ENCODE data around the gene HOPX.
A peak's percentile ranks its signal among the peaks of the same experiment; 100 is the strongest.
"Not testable (repeated sequence)": the region's sequence is repeated elsewhere in the genome, so short reads cannot be mapped to it uniquely, and the experiment has no call there.

Gene HOPX

DNA sequence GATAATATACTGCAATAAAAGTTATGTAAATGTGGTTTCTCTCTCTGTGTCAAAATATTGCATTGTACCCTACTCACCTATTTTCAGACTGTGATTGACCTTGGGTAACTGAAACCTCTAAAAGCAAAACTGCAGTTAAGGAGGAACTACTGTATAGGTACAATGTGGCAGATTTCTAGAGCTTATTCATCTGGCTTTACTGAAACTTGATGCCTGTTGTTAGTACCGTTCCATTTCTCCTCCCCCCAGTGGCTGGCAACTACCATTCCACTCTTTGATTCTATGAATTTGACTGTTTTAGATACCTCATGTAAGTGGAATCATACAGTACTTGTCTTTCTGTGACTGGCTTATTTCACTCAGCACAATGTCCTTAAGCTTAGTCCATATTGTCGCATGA lies 61.9 kb downstream of the HOPX start:
- no peak for DNase-seq (ENCODE audit: low read depth)
- no peak overlapping the region for H3K4me3 ChIP-seq (ENCODE audit: low read length)
- TF ChIP-seq, protein P1, sequence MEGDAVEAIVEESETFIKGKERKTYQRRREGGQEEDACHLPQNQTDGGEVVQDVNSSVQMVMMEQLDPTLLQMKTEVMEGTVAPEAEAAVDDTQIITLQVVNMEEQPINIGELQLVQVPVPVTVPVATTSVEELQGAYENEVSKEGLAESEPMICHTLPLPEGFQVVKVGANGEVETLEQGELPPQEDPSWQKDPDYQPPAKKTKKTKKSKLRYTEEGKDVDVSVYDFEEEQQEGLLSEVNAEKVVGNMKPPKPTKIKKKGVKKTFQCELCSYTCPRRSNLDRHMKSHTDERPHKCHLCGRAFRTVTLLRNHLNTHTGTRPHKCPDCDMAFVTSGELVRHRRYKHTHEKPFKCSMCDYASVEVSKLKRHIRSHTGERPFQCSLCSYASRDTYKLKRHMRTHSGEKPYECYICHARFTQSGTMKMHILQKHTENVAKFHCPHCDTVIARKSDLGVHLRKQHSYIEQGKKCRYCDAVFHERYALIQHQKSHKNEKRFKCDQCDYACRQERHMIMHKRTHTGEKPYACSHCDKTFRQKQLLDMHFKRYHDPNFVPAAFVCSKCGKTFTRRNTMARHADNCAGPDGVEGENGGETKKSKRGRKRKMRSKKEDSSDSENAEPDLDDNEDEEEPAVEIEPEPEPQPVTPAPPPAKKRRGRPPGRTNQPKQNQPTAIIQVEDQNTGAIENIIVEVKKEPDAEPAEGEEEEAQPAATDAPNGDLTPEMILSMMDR (conservative IDR thresholded peaks at IDR 0.05; ENCODE audit: low read length), result no peak

DNA sequence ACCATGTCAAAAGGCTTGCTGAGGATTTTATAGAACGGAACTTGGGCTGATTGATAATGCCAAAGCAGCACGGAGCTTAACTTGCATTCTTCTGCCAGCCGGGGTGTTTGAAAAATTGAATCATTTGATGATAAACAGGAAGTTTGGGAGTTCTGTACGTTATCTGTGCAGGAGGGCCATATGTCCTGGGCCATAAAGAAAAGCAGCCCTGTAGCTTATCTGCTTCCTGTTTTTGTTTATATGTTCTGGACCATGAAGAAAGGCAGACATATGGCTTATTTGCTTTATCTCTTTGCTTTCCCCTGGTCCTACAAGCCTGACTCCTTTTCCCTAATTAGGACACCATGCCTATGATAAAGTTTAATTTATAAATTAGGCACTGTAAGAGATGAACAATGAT lies 62.4 kb downstream of the HOPX start:
- DNase-seq (ENCODE audit: low read depth), result no peak
- H3K4me3 ChIP-seq (ENCODE audit: low read length), result no peak overlapping the region
- TF ChIP-seq, protein P1 (conservative IDR thresholded peaks at IDR 0.05; ENCODE audit: low read length), result no peak

DNA sequence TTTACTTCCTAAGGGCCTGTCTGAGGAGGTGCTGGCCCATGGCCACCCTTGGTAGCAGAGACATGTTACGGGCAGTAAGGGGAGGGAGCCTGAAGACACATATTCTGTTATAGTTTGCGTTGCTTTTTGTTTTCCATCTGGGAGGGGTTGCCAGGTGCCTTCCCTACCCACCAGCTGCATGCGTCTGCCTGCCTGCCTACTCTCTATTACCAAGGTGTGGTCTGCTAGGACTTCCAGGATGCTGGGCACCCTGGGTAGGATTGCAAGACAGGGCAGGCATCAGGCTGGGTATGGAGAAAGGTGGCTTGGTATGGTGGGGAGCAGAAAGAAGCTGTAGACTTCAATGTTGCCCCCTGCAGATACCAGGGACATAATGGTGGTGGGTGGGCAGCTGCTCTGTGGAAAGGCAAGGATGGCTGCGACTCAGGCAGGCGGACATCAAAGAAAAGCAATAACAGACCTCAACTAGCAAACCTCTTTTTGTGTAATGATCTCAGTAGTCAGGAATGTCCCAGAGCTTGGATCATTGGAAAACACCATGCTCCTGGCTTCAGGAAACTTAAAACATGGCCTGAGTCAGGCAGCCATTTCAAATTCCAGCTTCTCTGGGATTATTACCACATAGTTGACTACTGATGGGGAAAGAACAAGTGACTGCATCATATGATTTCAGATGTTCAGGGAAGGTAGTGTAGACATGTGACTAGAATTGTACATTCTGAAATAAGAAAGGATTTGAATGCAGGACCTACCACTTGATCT lies 67.8 kb downstream of the HOPX start:
- peak; percentile 68 for DNase-seq (ENCODE audit: low read depth)
- TF ChIP-seq, protein P1 (conservative IDR thresholded peaks at IDR 0.05; ENCODE audit: low read length), result no peak
- no peak overlapping the region for H3K4me3 ChIP-seq (ENCODE audit: low read length)

DNA sequence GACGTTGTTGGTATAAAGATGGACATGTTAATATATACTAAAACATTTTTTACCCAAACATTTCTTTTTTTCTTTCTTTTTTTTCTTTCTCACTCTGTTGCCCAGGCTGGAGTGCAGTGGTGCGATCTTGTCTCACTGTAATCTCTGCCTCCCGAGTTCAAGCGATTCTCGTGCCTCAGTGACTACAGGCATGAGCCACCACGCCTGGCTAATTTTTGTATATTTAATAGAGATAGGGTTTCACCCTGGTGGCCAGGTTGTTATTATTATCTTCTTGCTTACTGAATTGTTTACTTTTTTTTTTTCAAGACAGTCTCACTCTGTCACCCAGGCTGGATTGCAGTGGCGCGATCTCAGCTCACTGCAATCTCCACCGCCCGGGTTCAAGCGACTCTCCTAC lies 68.8 kb downstream of the HOPX start:
- TF ChIP-seq, protein P1 (conservative IDR thresholded peaks at IDR 0.05; ENCODE audit: low read length), result no peak
- no peak for DNase-seq (ENCODE audit: low read depth)
- H3K4me3 ChIP-seq (ENCODE audit: low read length), result no peak overlapping the region

DNA sequence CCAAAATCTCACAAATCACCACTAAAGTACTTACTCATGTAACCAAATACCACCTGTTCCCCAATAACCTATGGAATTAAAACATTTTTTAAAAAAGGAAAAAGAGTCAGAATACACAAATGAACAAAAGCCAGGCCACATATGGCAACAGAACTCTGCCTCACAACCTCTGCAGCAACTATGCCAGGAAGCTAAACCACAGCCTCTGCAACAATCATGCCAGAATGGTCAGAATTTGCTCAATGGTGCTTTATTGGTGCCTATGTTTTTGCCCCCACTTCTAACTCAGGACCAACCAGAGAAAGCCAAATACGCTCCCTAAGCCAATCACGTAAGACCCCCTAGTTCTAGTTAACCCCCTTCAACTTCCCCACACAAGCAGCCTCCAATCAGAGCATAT lies 69.6 kb downstream of the HOPX start:
- TF ChIP-seq, protein P1 (conservative IDR thresholded peaks at IDR 0.05; ENCODE audit: low read length), result no peak
- peak; percentile 42 for DNase-seq (ENCODE audit: low read depth)
- no peak overlapping the region for H3K4me3 ChIP-seq (ENCODE audit: low read length)

DNA sequence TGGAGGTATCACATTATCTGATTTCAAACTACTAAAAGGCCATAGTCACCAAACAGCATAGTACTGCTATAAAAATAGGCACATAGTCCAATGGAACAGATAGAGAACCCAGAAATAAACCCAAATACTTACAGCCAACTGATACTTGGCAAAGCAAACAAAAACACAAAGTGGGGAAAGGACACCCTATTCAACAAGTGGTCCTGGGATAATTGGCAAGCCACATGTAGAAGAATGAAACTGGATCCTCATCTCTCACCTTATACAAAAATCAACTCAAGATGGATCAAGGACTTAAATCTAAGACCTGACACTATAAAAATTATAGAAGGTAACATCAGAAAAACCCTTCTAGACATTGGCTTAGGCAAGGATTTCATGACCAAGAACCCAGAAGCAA lies 70.9 kb downstream of the HOPX start:
- H3K4me3 ChIP-seq (ENCODE audit: low read length), result not testable (repeated sequence)

DNA sequence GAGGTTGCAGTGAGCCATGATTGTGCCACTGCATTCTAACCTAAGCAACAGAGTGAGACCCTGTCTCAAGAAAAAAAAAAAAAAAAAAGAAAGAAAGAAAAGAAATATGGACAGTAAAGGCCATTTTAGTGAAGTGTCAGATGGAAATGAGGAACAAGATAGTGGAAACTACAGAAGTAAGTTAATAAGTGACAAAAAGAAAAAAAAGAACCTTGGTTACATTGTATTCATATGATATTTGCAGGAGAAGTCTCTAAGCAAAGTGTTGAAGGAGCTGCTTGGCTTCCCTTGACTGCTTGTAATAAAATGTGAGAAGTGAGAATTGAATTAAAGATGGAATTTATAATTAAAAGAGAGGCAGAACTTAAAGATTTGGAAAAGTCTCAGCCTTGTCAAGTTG lies 73.2 kb downstream of the HOPX start:
- DNase-seq (ENCODE audit: low read depth), result no peak
- TF ChIP-seq, protein P1 (conservative IDR thresholded peaks at IDR 0.05; ENCODE audit: low read length), result no peak
- H3K4me3 ChIP-seq (ENCODE audit: low read length), result no peak overlapping the region

More for the DNA sequence above, 70.9 kb downstream of the HOPX start:
- DNase-seq (ENCODE audit: low read depth), result not testable (repeated sequence)

Data from AG10803 (cell line).